Measurements from ENCODE around the gene GTPBP6. TPM values are rescaled to one million over a fixed set of nuclear protein-coding genes. Genes with fewer than 3 reads are reported as not detected.
"Not testable (repeated sequence)": the region's sequence is repeated elsewhere in the genome, so short reads cannot be mapped to it uniquely, and the experiment has no call there.

The GTPBP6 gene
- total RNA-seq, 4 donors from 2014 or later, result 35.3 to 53.5 (median 46.3) TPM

- Histone ChIP-seq H3K4me1 (peaks cover 0 to 16% (median 4%) of the 10 kb centered on the region in 3 donors), H3K9me3 (no peaks in the 10 kb centered on the region), H3K27me3 (peaks cover 36% of the 10 kb centered on the region), H3K4me3 (no peak overlapping the region), H3K36me3 (peaks cover 0 to 35% of the 10 kb centered on the region in 2 donors), H3K27ac (no peak overlapping the region)
- no peak for TF ChIP-seq POLR2A (IDR thresholded peaks at IDR 0.05)
- no peak for TF ChIP-seq EP300 (IDR thresholded peaks at IDR 0.05)
- no peak for TF ChIP-seq POLR2AphosphoS5 (IDR thresholded peaks at IDR 0.05)
- no peak for TF ChIP-seq CTCF (IDR thresholded peaks at IDR 0.05)
- ATAC-seq, result no peak
- WGBS, 2 donors (ENCODE audit: low coverage in 1 of 2), result no CpG with 5 or more reads among the region's 23 CpGs
Measured at GRCh38 chrX:332496-332860, 13.9 kb upstream of the GTPBP6 start.

- WGBS, 2 donors (ENCODE audit: low coverage in 1 of 2), result 25 to 46% methylated on average over 6 to 12 of the region's 35 CpGs
- Histone ChIP-seq H3K27ac (no peak overlapping the region), H3K4me3 (peak overlapping the region in 1 of 2 donors; percentile 35), H3K4me1 (peaks cover 0 to 16% (median 4%) of the 10 kb centered on the region in 3 donors), H3K36me3 (peaks cover 0 to 30% of the 10 kb centered on the region in 2 donors), H3K27me3 (peaks cover 41% of the 10 kb centered on the region), H3K9me3 (no peaks in the 10 kb centered on the region)
- no peak for TF ChIP-seq POLR2AphosphoS5 (IDR thresholded peaks at IDR 0.05)
- TF ChIP-seq EP300 (IDR thresholded peaks at IDR 0.05), result no peak
- TF ChIP-seq POLR2A (IDR thresholded peaks at IDR 0.05), result no peak
- TF ChIP-seq CTCF (IDR thresholded peaks at IDR 0.05), result no peak
- no peak for ATAC-seq
Measured at GRCh38 chrX:331825-332495, 13.4 kb upstream of the GTPBP6 start.

- H3K36me3 ChIP-seq, result peaks cover 0 to 28% of the 10 kb centered on the region in 2 donors
- H3K9me3 ChIP-seq, result no peaks in the 10 kb centered on the region
- H3K4me1 ChIP-seq, result peaks cover 0 to 16% (median 4%) of the 10 kb centered on the region in 3 donors
- TF ChIP-seq POLR2AphosphoS5 (IDR thresholded peaks at IDR 0.05), result no peak
- no peak for TF ChIP-seq EP300 (IDR thresholded peaks at IDR 0.05)
- TF ChIP-seq CTCF (IDR thresholded peaks at IDR 0.05), result no peak
- no peak for TF ChIP-seq POLR2A (IDR thresholded peaks at IDR 0.05)
- no peak overlapping the region for H3K27ac ChIP-seq
- ATAC-seq, result no peak
- peaks cover 47% of the 10 kb centered on the region for H3K27me3 ChIP-seq
- peak overlapping the region in 1 of 2 donors; percentile 35 for H3K4me3 ChIP-seq
- 0 to 10% methylated on average over 7 to 14 of the region's 51 CpGs for WGBS, 2 donors (ENCODE audit: low coverage in 1 of 2)
Measured at GRCh38 chrX:331151-331824, 12.7 kb upstream of the GTPBP6 start.

GRCh38 chrX:330726-331150 lies 12.1 kb upstream of the GTPBP6 start:
- H3K27ac ChIP-seq, result no peak overlapping the region
- peak overlapping the region in 1 of 2 donors; percentile 35 for H3K4me3 ChIP-seq
- peaks cover 52% of the 10 kb centered on the region for H3K27me3 ChIP-seq
- WGBS, 2 donors (ENCODE audit: low coverage in 1 of 2), result no CpG with 5 or more reads among the region's 28 CpGs
- TF ChIP-seq EP300 (IDR thresholded peaks at IDR 0.05), result no peak
- peaks cover 0 to 16% (median 4%) of the 10 kb centered on the region in 3 donors for H3K4me1 ChIP-seq
- peaks cover 0 to 23% of the 10 kb centered on the region in 2 donors for H3K36me3 ChIP-seq
- no peaks in the 10 kb centered on the region for H3K9me3 ChIP-seq
- no peak for ATAC-seq

- H3K4me1 ChIP-seq, result peaks cover 0 to 16% (median 4%) of the 10 kb centered on the region in 3 donors
- WGBS, 2 donors (ENCODE audit: low coverage in 1 of 2), result 93% methylated on average over 6 of the region's 29 CpGs; no CpG with 5 or more reads in 1 of the 2 donors
- H3K27ac ChIP-seq, H3K4me3 ChIP-seq, ATAC-seq, H3K9me3 ChIP-seq: not testable (repeated sequence)
- H3K27me3 ChIP-seq, result peaks cover 57% of the 10 kb centered on the region
- H3K36me3 ChIP-seq, result peaks cover 0 to 23% of the 10 kb centered on the region in 2 donors
Measured at GRCh38 chrX:330141-330725, 11.6 kb upstream of the GTPBP6 start.

All from gastroesophageal sphincter (tissue), 4 donors.